Femur (tissue), 1 donor: ENCODE measurements around the gene GBA2.

Experiments
- DNase-seq: peaks from one replicate; pipeline ENCODE4 v3.0.0-alpha.2; 2017

The GBA2 gene

DNA sequence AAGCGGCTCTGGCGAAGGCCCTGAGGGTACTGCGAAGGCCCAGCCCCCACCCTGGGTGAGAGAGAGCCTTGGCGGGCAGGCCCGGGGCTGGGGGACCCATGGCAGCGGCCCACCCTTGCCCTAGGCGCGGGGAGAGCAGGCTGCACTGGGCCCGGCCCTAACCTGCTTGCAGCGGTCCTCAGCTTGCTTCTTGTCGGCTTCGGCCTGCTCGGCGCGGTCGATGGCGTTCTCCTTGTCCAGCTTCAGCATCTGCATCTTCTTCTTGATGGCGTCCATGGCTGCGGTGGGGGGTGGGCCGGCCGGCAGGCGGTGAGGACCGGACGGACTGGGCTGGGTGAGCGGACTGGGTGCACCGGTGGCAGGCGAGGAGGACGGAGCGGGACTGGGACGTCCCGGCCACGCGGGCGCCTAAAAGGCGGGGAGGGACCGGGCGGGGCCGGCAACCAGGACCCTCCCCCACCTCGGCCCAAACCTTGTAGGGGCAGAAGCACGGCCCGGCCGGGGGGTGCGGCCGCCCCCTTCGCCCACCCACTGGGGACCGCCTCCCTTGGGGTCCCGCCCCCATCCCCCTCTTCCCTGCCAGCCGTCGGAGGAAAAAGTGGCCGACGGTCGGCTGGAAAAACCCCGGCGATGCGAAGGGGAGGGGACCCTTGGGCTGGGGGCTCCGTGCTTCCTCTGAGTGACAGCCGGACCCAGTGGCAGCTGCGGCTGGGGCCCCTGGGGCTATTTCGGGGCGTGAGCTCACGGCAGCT lies 59.3 kb downstream of the GBA2 start, which contains the start of gene TPM2:
TSS of gene TPM2 (minus strand) at position 384 of the 752 bp plus-strand sequence. CDS start at position 276, 108 bp downstream.
- DNase-seq: peak; percentile 90

DNA sequence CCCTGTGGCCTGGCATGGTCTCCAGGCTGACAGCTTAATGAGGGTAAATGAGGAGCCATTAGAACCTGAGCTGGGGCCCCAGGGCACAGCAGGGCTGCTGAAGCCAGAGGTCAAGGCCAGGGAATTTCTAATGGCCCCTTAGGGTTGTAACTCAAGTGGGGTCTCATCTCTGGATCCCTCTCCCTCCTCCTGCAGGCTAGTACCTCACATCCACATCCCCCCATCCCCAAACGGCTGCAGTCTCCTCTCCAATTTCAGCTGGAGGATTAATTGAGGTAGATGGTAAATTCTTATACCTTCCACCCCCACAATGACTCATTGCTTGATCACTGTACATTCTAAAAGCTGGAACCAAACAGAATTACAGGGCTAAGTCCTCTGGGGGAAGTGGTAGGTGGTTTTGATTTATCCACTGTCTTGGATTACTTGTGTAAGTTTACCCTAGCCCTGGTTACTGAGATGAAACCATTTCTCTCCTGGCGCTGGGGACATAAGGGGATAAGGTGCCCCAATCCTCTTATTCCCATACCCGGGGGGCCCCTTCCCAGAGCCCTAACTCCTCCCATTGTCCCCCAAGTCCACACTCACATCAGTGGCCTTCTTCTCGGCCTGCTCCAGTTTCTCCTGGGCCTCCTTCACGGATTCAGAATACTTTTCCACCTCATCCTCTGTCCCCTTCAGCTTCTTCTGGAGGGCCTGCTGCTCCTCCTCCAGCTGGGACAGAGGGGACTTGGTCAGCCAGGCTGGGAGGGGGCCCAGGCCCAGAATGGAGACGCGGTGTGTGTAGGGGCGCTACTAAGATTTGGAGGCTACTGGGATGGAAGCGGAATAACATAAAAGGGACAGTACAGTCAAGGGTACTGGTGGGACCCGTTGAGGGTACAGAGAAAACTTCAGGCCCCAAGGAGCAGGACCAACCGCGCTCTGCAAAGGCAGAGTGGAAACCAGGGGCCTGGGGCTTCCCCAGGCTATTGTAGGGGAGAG lies 60.2 kb downstream of the GBA2 start:
- no peak for DNase-seq

DNA sequence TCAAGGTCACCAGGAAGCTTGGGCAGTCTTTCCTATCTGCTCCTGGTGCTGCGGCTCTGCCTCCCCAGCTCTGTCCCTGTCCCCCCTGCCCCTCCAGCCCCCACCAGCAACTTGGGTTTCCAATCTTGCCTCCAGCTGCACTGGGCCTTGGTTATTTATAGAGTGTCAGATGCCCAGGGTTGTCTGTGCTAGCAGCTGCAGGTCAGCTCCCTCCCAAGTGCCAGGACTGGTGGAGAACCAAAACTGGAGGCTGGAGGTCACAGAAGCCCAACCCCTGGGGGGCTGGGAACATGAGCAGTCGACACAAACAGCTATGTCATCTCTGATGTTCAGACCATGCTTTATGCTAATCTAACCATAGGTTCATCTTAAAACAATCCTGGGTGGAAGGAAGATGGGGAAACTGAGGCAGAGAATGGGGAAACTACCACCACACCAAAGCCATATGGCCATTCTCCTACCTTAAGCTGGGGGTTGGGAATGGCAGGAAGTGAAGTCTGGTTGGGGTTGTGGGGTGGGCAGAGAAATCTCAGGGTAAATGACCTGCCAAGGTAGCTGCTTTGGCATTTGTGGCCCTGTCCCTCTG lies 61.0 kb downstream of the GBA2 start:
- DNase-seq: no peak

DNA sequence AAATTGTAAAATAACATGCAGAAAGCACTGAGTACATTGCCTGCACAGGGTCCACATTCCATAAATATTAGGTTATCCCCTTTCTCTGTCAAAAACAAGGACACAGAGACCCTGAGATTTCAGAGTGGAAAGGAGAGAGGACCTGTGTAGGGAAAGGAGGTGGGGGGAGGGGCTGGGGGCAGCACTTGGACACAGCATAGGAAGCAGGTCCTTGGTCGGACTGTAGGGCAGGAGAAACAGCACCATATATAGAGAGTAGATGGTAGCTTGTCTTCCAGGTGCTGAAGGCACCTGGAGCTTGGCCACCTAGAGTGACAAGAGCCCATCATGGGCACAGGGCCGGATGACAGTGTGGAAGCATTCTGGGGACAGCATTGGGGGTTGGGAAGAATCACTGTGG lies 61.7 kb downstream of the GBA2 start:
- DNase-seq: no peak
